NT2/D1 (cell line): ENCODE measurements around the gene SCYGR2.

Source experiments
- YY1 ChIP-seq: IDR thresholded peaks from 2 replicates; pipeline ENCODE4 v1.6.1; 2011; ENCODE audit not compliant: insufficient read length, insufficient read depth
- ZNF274 ChIP-seq: IDR thresholded peaks from 2 replicates; pipeline ENCODE4 v1.6.1; 2011; ENCODE audit warnings: mild to moderate bottlenecking, low read depth, low read length

DNA sequence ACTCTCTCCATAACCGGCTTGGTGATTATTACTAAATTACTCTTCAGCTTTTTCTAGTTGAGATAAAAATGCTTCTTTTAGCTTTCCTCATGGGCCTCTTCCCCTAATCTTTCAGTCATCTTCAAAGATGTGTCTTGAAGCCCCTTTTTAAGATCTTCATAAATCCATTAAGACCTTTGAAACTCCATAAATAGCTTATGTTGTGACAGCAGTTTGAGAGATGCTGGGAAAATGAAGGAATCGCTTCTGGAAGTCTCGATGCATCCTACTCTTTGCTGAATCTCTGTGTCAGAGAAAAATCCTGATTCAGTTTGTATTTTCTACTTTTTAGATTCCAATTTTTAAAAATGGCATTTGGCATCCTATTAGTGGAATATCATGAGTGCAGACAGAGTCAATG is 31.6 kb downstream of the SCYGR2 start:
- TF ChIP-seq ZNF274 (no peak), YY1 (no peak)
